Activated CD8-positive, alpha-beta T cell treated with anti-CD3 and anti-CD28 coated beads for 36 hours (primary cell): ENCODE results near the gene SVOPL. TPM values are rescaled to one million over a fixed set of nuclear protein-coding genes. Genes with fewer than 3 reads are reported as not detected.
A peak's percentile ranks its signal among the peaks of the same experiment; 100 is the strongest.

Experiments used
- ATAC-seq: fragments of 200-7000 bp; cut with Tn5 transposase; one replicate; pipeline ENCODE4 v1.10.0; 2021; ENCODE audit warnings: mild to moderate bottlenecking, moderate library complexity
- CTCF ChIA-PET: fragments of 350-600 bp; sonication (Branson Sonifier 250); formaldehyde crosslinking; loops from one replicate; lab custom pipeline; 2021; ENCODE audit warnings: antibody characterized with exemption; lab: Charles Lee
- POLR2A ChIA-PET: fragments of 350-600 bp; sonication (Branson Sonifier 250); formaldehyde crosslinking; loops from one replicate; lab custom pipeline; 2021; ENCODE audit warnings: antibody characterized with exemption; lab: Charles Lee
- DNase-seq: peaks from one replicate; pipeline ENCODE4 v3.0.0-alpha.2; 2020
- H3K27ac Mint-ChIP-seq: one replicate; pipeline ENCODE4 v1.8.0; 2021; ENCODE audit warnings: mild to moderate bottlenecking, mixed read lengths
- H3K27me3 Mint-ChIP-seq: one replicate; pipeline ENCODE4 v1.8.0; 2021; ENCODE audit warnings: mixed read lengths
- H3K36me3 Mint-ChIP-seq: one replicate; pipeline ENCODE4 v1.8.0; 2021; ENCODE audit warnings: low read depth, mixed read lengths
- H3K4me1 Mint-ChIP-seq: one replicate; pipeline ENCODE4 v1.8.0; 2021; ENCODE audit warnings: low read depth, mixed read lengths
- H3K4me3 Mint-ChIP-seq: one replicate; pipeline ENCODE4 v1.8.0; 2021; ENCODE audit warnings: mild to moderate bottlenecking, moderate library complexity, mixed read lengths
- H3K9me3 Mint-ChIP-seq: one replicate; pipeline ENCODE4 v1.8.0; 2021; ENCODE audit warnings: mixed read lengths
- CTCF ChIP-seq: fragments of 200-600 bp; IDR thresholded peaks from one replicate; pipeline ENCODE4 v1.8.0; 2022; ENCODE audit warnings: antibody characterized with exemption, mild to moderate bottlenecking
- intact Hi-C: fragments of 100-400 bp; cut with micrococcal nuclease; formaldehyde crosslinking; loops from one replicate; pipeline ENCODE4 v1.10.0; 2022
- total RNA-seq, 2 experiments: library from RNA; stranded (reverse); gene quantifications; one replicate each; pipeline ENCODE4 v1.2.3, GENCODE V29; 2021

The SVOPL gene, protein sequence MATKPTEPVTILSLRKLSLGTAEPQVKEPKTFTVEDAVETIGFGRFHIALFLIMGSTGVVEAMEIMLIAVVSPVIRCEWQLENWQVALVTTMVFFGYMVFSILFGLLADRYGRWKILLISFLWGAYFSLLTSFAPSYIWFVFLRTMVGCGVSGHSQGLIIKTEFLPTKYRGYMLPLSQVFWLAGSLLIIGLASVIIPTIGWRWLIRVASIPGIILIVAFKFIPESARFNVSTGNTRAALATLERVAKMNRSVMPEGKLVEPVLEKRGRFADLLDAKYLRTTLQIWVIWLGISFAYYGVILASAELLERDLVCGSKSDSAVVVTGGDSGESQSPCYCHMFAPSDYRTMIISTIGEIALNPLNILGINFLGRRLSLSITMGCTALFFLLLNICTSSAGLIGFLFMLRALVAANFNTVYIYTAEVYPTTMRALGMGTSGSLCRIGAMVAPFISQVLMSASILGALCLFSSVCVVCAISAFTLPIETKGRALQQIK
- under 1 TPM in 1 of 2 experiments, not detected in 1; 0.78 TPM for total RNA-seq

DNA sequence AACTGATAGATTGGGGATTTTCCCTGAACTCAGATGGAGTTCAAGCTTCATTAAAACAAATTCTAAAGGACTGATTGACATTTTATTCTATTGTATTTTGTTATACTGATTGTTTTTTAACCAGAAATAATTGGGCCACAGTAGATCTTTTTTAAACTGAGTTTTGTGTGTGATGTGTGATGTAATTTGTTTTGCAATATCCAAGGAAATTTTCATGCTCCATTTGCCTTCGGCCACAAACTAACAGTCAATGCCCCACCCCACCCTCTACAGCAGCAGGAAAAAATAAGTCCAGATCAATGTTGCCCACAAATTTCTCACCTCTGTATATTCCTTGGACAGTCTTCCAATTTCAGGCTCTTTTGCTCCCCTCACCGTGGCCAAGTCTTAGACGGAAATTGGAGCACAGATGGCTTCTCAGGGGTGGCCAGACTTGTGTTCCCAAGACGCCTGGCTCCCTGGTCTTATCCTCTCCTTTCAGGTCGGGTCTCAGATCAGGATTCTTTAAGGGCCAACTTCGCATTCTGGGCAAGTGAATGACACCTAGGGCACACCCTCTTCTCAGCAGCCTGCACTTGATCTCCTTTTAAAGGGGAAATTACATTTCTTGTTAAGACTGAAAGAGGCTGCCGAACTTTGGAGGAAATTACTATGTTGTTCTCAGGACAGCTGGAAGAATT is at the start of gene SVOPL:
SVOPL (minus strand) TSS at position 506 of the 680 bp plus-strand sequence. CDS start 22,317 bp downstream, outside the sequence.
- no peak for TF ChIP-seq CTCF
- POLR2A ChIA-PET = no interaction called here
- Mint-ChIP-seq H3K27ac (no peak within 1 kb of the TSS), H3K4me3 (no peak within 1 kb of the TSS), H3K4me1 (no peaks in the 10 kb centered on the region), H3K36me3 (no peaks in the 10 kb centered on the region), H3K9me3 (no peaks in the 10 kb centered on the region), H3K27me3 (no peaks in the 10 kb centered on the region)
- no peak for ATAC-seq
- no peak for DNase-seq
- CTCF ChIA-PET = no interaction called here
- intact Hi-C loops = no loop called here

GRCh38 chr7:138750473-138750872 is 49.3 kb upstream of the SVOPL start:
- intact Hi-C loops = no loop called here
- no peaks in the 10 kb centered on the region for H3K9me3 Mint-ChIP-seq
- ATAC-seq (no peak), DNase-seq (no peak)
- CTCF ChIA-PET = interaction anchor here (0.7 to 2.0 kb wide), 3 partner anchors 12 to 589 kb away, joined by 3 to 11 read pairs (median 5); no protein-coding TSS in a partner anchor
- no peak for TF ChIP-seq CTCF
- POLR2A ChIA-PET = no interaction called here
- no peaks in the 10 kb centered on the region for H3K27me3 Mint-ChIP-seq
- H3K36me3 Mint-ChIP-seq = no peaks in the 10 kb centered on the region
- H3K4me1 Mint-ChIP-seq = peaks cover 60% of the 10 kb centered on the region
- no peak overlapping the region for H3K27ac Mint-ChIP-seq
- no peak overlapping the region for H3K4me3 Mint-ChIP-seq

GRCh38 chr7:138749960-138750359 is 48.8 kb upstream of the SVOPL start:
- POLR2A ChIA-PET = no interaction called here
- TF ChIP-seq CTCF = no peak
- no peaks in the 10 kb centered on the region for H3K9me3 Mint-ChIP-seq
- no peaks in the 10 kb centered on the region for H3K36me3 Mint-ChIP-seq
- ATAC-seq = no peak
- DNase-seq = no peak
- CTCF ChIA-PET = interaction anchor here (0.7 to 2.0 kb wide), 3 partner anchors 11 to 137 kb away, joined by 3 to 11 read pairs (median 5); no protein-coding TSS in a partner anchor
- H3K4me3 Mint-ChIP-seq = no peak overlapping the region
- peak overlapping the region; percentile 7 for H3K27ac Mint-ChIP-seq
- peaks cover 65% of the 10 kb centered on the region for H3K4me1 Mint-ChIP-seq
- H3K27me3 Mint-ChIP-seq = no peaks in the 10 kb centered on the region
- intact Hi-C loops = no loop called here

GRCh38 chr7:138748666-138749065 is 47.5 kb upstream of the SVOPL start:
- ChIA-PET POLR2A (interaction anchor here (1.2 kb wide), 1 partner anchor 8 kb away, joined by 3 read pairs; no protein-coding TSS in a partner anchor), CTCF (interaction anchor here (0.7 to 2.5 kb wide), 2 partner anchors 10 to 112 kb away, joined by 3 to 13 read pairs; no protein-coding TSS in a partner anchor)
- H3K27me3 Mint-ChIP-seq = no peaks in the 10 kb centered on the region
- intact Hi-C loops = no loop called here
- peaks cover 64% of the 10 kb centered on the region for H3K4me1 Mint-ChIP-seq
- H3K9me3 Mint-ChIP-seq = no peaks in the 10 kb centered on the region
- TF ChIP-seq CTCF = no peak
- H3K4me3 Mint-ChIP-seq = no peak overlapping the region
- DNase-seq (no peak), ATAC-seq (no peak)
- H3K36me3 Mint-ChIP-seq = no peaks in the 10 kb centered on the region
- H3K27ac Mint-ChIP-seq = no peak overlapping the region
